PC-3 (cell line): ENCODE measurements around the gene TCOF1. TPM values are rescaled to one million over a fixed set of nuclear protein-coding genes. Genes with fewer than 3 reads are reported as not detected.
A peak's percentile ranks its signal among the peaks of the same experiment; 100 is the strongest.

Experiments
- ATAC-seq: fragments of 200-7000 bp; cut with Tn5 transposase; 2 replicates; pipeline ENCODE4 v1.9.1; 2020; ENCODE audit warnings: mild to moderate bottlenecking, moderate library complexity
- BruUV-seq: library from RNA; stranded (reverse); fragments of 400-500 nt; replicated peaks from 2 replicates; lab custom pipeline; 2021; lab: Mats Ljungman, UMichigan
- CTCF ChIA-PET: fragments of 300-600 bp; sonication (Branson Sonifier 250); formaldehyde crosslinking; loops from one replicate; lab custom pipeline; 2022; ENCODE audit warnings: antibody characterized with exemption; lab: Charles Lee
- POLR2A ChIA-PET: fragments of 300-600 bp; sonication (Branson Sonifier 250); formaldehyde crosslinking; loops from one replicate; lab custom pipeline; 2022; ENCODE audit warnings: antibody characterized with exemption; ENCODE audit not compliant: unreplicated experiment; lab: Charles Lee
- DNase-seq: peaks from one replicate; pipeline ENCODE4 v3.0.0-alpha.2; 2015
- H2AFZ ChIP-seq: fragments of 300-600 bp; sonication (generic); 2 replicates; pipeline ENCODE4 v1.6.0; 2016; ENCODE audit warnings: antibody characterized with exemption, low read length
- H3F3A ChIP-seq: fragments of 300-600 bp; sonication (generic); one replicate; pipeline ENCODE4 v1.6.0; 2017; ENCODE audit warnings: antibody characterized with exemption, low read length, control low read depth, mild to moderate bottlenecking; ENCODE audit not compliant: unreplicated experiment
- H3K27ac ChIP-seq: fragments of 300-600 bp; sonication (generic); 2 replicates; pipeline ENCODE4 v1.5.1; 2016; ENCODE audit warnings: mild to moderate bottlenecking, low read length
- H3K27me3 ChIP-seq: fragments of 300-600 bp; sonication (generic); 2 replicates; pipeline ENCODE4 v1.6.1; 2016; ENCODE audit warnings: low read length, mixed read lengths
- H3K36me3 ChIP-seq: fragments of 300-600 bp; sonication (generic); 2 replicates; pipeline ENCODE4 v1.6.1; 2016; ENCODE audit warnings: low read depth, mixed run types, low read length, mixed read lengths
- H3K4me1 ChIP-seq: fragments of 300-600 bp; sonication (generic); 2 replicates; pipeline ENCODE4 v1.5.1; 2016; ENCODE audit warnings: low read length; ENCODE audit not compliant: insufficient read depth
- H3K4me2 ChIP-seq: fragments of 300-600 bp; sonication (generic); 2 replicates; pipeline ENCODE4 v1.6.0; 2016; ENCODE audit warnings: low read length
- H3K4me3 ChIP-seq: fragments of 300-600 bp; sonication (generic); 2 replicates; pipeline ENCODE4 v1.5.1; 2016; ENCODE audit warnings: mild to moderate bottlenecking, low read length, mixed read lengths
- H3K79me2 ChIP-seq: fragments of 300-600 bp; sonication (generic); 2 replicates; pipeline ENCODE4 v1.6.1; 2017; ENCODE audit warnings: low read length, mixed read lengths
- H3K9ac ChIP-seq: fragments of 300-600 bp; sonication (generic); 2 replicates; pipeline ENCODE4 v1.6.0; 2016; ENCODE audit warnings: mild to moderate bottlenecking, low read length
- H3K9me2 ChIP-seq: fragments of 300-600 bp; sonication (generic); replicated peaks from 2 replicates; pipeline ENCODE4 v1.6.1; 2016; ENCODE audit warnings: mixed run types, low read length, mixed read lengths
- H3K9me3 ChIP-seq: fragments of 300-600 bp; sonication (generic); 2 replicates; pipeline ENCODE4 v1.6.1; 2016; ENCODE audit warnings: low read length, mixed read lengths
- H4K20me1 ChIP-seq: fragments of 300-600 bp; sonication (generic); 2 replicates; pipeline ENCODE4 v1.6.1; 2016; ENCODE audit warnings: low read length, mixed read lengths
- EZH2 ChIP-seq: fragments of 300-600 bp; sonication (generic); IDR thresholded peaks from one replicate; pipeline ENCODE4 v1.6.1; 2017; ENCODE audit warnings: antibody characterized with exemption, mild to moderate bottlenecking, low read length; ENCODE audit not compliant: unreplicated experiment
- EZH2phosphoT487 ChIP-seq: fragments of 300-600 bp; sonication (generic); IDR thresholded peaks from 2 replicates; pipeline ENCODE4 v1.6.1; 2018; ENCODE audit warnings: mild to moderate bottlenecking, antibody characterized with exemption, low read length, borderline replicate concordance
- intact Hi-C: fragments of 100-400 bp; cut with micrococcal nuclease; formaldehyde crosslinking; loops from 2 replicates; pipeline ENCODE4 v1.9.0; 2023
- total RNA-seq: library from RNA; depleted of rRNA; stranded (reverse); fragments of >200 nt; gene quantifications from 2 replicates; pipeline ENCODE4 v1.2.3, GENCODE V29; 2014
- TF ChIP-seq, protein P1 (sequence below): fragments of 300-600 bp; sonication (generic); conservative IDR thresholded peaks from 2 replicates; pipeline ENCODE4 v1.5.1; 2017; ENCODE audit warnings: antibody characterized with exemption, low read depth, mild to moderate bottlenecking, low read length

The TCOF1 gene
- total RNA-seq, 1 experiment from 2014 or later = 113 TPM

DNA sequence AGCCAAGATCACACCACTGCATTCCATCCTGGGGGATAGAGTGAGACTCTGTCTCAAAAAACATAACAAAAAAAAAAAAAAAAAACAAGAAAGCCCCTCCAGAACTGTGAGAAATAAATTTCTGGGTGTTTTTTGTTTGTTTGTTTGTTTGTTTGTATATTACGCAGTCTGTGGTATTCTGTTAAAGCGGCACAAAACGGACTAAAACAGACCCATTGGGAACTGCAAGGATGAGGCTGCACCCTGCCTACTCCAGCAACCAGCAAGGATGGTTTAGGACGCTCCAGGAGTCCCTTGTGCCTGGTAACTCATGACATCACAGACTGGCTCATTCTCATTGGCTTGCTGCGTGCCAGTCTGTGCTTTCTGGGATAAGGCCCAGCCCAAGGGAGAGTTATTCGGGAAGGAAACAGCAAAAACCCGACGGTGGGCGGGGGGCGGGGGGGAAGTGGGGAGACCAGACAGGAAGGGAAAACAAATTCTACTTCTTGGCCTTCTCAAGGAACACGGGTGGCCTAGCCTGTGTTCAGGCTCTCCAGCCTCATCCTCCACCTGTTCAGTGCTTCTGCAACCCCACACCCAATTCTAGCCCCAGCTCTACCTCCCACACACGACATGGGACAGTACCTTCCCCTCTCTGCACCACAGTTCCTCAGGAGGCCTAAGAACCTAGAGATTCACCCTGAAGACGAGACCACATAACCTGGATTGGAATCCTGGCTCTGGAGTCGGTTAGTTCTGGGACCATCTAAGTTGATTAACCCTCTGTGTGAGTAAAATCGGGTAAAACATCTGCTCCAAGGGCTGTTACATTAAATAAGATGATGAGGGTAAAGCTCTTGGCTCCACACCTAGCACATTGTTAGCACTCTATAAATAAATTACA is 52.4 kb downstream of the TCOF1 start:
- no TSS peak for BruUV-seq
- ChIA-PET POLR2A (no interaction called here), CTCF (no interaction called here)

DNA sequence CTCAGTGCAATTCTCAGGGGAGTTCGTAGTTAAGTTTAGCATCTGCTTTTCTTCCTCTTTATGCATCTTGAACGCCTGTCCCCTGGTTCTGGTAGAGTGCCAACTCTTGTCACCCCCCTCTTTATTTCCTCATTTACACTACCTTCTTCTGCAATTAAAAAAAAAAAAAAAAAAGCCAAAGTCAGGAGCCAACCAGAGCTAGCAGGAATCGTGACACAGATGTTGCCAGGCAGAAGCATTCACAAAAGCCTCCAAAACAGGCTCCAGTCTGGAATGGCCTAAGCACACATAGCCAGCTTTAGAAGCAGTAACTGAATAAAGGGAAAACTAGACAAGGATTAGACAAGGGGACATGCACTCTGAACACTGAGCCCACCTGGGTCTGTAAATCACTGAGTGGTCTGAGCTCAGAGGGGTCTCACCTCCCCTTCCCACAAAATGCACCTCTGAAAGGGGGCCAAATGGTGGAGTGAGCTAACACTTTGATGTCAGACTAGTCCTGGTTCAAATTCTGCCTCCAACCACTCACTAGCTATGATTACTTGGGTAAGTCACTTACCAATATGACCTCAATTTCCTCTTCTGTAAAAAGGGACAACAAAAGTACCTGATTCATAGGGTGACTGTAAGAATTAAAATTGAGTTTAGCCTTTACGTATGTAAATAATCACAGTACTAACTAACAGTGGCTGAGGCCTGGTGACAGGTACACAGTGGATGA is 53.2 kb downstream of the TCOF1 start:
- H3K9ac ChIP-seq = no peak overlapping the region
- no TSS peak for BruUV-seq
- H3K27ac ChIP-seq = no peak overlapping the region
- intact Hi-C loops = no loop called here
- H3K4me3 ChIP-seq = no peak overlapping the region
- no peaks in the 10 kb centered on the region; the same call in 1 of the 2 replicates for H3K4me1 ChIP-seq
- no peak overlapping the region for H3K4me2 ChIP-seq
- H3F3A ChIP-seq = no peaks in the 10 kb centered on the region
- ATAC-seq (peak; percentile 67), DNase-seq (peak; percentile 64)
- no peak overlapping the region for H2AFZ ChIP-seq
- TF ChIP-seq EZH2 (no peak), EZH2phosphoT487 (no peak)
- TF ChIP-seq, protein P1, sequence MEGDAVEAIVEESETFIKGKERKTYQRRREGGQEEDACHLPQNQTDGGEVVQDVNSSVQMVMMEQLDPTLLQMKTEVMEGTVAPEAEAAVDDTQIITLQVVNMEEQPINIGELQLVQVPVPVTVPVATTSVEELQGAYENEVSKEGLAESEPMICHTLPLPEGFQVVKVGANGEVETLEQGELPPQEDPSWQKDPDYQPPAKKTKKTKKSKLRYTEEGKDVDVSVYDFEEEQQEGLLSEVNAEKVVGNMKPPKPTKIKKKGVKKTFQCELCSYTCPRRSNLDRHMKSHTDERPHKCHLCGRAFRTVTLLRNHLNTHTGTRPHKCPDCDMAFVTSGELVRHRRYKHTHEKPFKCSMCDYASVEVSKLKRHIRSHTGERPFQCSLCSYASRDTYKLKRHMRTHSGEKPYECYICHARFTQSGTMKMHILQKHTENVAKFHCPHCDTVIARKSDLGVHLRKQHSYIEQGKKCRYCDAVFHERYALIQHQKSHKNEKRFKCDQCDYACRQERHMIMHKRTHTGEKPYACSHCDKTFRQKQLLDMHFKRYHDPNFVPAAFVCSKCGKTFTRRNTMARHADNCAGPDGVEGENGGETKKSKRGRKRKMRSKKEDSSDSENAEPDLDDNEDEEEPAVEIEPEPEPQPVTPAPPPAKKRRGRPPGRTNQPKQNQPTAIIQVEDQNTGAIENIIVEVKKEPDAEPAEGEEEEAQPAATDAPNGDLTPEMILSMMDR = no peak
- H3K9me3 ChIP-seq = no peaks in the 10 kb centered on the region
- H3K79me2 ChIP-seq = no peaks in the 10 kb centered on the region
- H3K27me3 ChIP-seq = no peaks in the 10 kb centered on the region
- no peaks in the 10 kb centered on the region for H4K20me1 ChIP-seq
- no peaks in the 10 kb centered on the region for H3K9me2 ChIP-seq
- ChIA-PET POLR2A (interaction anchor here (0.6 kb wide), 1 partner anchor 290 kb away, joined by 13 read pairs; no protein-coding TSS in a partner anchor), CTCF (interaction anchor here (0.6 kb wide), 4 partner anchors 24 to 577 kb away, joined by 3 to 4 read pairs (median 4); no protein-coding TSS in a partner anchor)
- no peaks in the 10 kb centered on the region for H3K36me3 ChIP-seq

More for the DNA sequence above, 52.4 kb downstream of the TCOF1 start:
- H3K9me2 ChIP-seq = no peaks in the 10 kb centered on the region
- TF ChIP-seq, protein P1 = no peak
- no peak for TF ChIP-seq EZH2phosphoT487
- no peak for TF ChIP-seq EZH2
- ATAC-seq = peak; percentile 99
- peak; percentile 93 for DNase-seq
- no peaks in the 10 kb centered on the region for H4K20me1 ChIP-seq
- no peaks in the 10 kb centered on the region for H3K36me3 ChIP-seq
- H3K4me2 ChIP-seq = peak overlapping the region; percentile 47
- H3K9me3 ChIP-seq = no peaks in the 10 kb centered on the region
- no peak overlapping the region for H3K27ac ChIP-seq
- no peak overlapping the region for H3K4me3 ChIP-seq
- H3K4me1 ChIP-seq = no peaks in the 10 kb centered on the region; the same call in 1 of the 2 replicates
- no peaks in the 10 kb centered on the region for H3F3A ChIP-seq
- H2AFZ ChIP-seq = peak overlapping the region; percentile 40
- intact Hi-C loops = no loop called here
- no peaks in the 10 kb centered on the region for H3K79me2 ChIP-seq
- H3K27me3 ChIP-seq = no peaks in the 10 kb centered on the region
- no peak overlapping the region for H3K9ac ChIP-seq
